ENCODE results near the gene DYRK1A.

DYRK1A gene

DNA sequence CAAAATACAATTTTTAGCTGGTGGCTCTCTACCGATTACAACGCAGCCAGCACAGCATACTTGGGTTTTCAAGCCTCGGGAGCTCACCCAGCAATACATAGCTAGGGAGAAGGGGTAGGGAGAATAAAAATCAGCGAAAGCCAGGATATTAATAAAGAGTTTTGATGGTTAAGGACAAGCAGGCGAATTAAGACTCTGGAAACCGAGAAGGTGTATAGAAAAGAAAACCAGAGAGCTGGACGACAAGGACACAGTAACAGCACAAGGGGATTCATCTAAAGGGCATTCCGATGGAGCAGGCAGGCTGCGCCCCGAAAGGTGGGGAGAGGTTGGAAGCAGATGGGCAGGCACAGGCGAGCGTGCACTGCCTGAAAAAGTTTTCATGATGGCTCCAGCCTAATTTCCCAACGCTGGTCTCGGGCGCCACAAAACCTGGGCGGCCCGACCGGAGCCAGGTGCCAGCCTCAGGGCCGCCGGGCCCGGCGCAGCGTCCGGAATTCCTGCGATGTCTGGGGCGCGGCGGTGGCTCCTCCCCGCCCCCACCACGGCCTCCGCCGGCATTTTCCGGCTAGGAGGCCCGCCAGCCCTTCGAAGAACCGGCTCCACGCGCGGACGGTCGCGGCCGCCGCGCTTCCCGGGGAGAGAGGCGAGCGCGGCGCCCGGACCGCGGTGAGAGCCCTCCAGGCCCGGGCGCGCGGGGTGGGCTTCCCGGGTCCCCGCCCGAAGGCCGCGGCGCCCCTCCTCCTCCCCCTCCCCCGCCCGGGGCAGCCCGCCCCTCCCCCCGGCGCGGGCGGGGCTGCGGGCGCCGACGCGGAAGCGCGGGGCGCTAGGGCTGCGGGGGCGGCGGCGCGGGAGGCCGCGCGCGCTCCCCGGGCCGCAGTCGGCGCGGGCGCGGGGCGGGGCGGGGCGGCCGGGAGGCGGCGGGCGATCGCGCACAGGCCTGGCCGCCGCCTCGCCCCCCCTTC lies 774 bp upstream of the DYRK1A start:
- no peak for FAIRE-seq

DNA sequence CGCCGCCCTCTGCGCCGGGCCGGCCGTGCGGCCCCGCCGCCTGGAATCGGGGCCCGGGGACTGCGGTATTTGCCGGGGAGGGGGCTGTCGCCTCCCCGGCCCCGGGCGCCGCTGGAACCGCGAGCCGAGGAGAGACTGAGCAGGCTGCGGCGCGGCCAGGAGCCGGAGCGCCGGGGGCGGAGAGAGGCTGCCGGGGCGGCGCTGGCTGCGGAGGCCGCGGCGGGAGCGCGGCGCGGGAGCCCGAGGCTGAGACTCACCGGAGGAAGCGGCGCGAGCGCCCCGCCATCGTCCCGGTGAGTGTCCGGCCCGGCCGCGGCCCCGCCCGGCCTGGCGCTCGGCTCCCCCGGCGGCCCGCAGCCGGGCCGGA lies 746 bp downstream of the DYRK1A start:
- no peak for FAIRE-seq

DNA sequence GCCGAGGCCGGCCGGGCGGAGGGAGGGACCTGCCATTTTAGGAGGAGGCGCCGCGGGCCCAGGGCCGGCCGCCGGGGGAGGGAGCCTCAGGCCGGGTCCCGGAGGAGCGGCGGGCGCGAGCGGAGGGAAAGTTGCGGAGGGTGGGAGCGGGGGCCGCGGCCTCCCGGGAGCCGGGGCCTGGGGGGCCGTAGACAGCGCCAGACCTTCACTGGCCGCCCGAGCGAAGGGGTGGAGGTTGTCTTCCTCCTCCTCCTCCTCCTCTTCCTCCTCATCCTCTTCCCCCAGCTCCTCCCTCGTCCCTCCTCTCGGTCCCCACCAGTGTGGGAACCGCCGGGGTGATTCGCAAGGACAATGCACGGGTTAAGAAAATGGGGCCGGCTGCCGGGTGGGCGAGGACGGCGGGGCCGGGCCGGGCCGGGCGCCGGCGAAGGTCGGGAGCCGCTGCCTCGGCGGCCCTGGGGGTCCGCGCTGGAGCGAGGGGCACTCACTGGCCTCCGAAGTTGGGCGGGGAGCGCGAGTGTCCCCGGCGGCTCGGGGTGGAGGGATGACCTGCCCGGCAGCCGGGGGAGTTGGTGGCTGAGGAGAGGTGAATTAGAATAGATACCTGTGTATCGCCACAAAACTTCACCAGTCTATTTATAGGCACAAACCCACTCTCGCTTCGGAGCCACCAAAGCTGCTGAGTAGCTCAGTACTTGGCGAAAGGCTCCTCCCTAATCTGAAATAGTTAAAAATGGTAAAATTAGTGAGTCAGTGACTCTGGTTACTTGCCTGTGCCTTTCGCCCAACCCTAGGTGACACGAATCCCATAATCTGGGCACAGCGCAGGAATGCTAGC lies 1.3 kb downstream of the DYRK1A start:
- FAIRE-seq: no peak

DNA sequence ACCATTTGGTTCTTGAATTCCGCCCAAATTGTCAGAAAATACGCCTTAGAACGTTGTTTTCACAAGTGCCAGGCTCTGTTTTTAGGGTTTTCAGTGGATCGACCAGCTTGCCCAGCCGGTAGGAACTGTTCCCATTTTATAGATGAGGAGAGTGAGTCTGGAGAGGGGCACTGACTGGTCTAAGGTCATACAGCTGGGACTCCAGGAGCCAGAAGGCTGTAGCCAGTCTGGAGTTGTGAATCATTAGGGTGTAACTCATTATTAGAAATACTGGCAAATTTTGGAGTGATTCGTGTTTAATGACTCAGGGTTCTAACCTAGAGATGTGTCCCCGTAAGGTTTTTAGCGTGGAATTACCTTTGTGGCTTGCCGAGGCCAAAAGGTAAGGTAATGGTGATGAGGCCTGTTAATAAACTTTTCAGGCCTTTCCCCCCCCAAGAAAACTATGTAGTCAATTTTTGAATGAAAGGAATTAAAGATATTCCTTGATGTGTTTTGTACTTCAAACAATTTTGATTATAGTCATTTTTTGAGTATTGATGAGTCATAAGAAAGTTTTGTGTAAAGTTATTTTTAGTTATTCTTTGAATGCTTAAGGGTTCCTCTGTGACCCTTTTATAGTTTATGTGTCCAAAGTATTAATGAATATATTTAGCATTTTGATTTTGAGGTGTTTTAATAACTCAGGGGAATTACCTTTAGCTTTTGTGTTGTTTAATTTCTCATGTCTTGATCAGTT lies 2.1 kb downstream of the DYRK1A start:
- no peak for FAIRE-seq

DNA sequence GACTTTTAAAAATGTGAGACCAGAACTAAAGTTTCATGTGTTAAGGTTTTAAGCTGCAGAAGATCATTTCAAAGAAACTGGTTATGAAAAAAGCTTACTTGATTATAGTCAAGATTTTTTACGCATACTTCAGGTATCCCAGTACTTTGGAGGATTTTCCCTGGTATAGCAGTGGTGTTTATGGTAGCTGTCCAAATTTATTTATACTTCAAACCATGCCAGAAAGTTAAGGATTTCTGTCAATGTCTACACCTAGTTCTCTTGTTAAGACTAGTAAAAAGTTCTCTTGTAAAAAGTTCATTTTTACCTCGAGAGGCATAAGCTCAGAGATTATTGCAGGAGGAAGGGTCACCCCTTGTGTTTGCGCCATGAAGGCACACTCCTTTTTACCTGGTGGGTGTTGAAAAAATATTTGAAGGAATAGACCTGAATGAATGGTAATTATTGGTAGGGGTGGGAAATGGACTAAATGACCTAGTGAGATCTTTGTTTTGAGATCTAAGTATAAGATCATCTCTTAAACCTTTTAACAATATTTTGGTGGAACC lies 2.8 kb downstream of the DYRK1A start:
- no peak for FAIRE-seq

DNA sequence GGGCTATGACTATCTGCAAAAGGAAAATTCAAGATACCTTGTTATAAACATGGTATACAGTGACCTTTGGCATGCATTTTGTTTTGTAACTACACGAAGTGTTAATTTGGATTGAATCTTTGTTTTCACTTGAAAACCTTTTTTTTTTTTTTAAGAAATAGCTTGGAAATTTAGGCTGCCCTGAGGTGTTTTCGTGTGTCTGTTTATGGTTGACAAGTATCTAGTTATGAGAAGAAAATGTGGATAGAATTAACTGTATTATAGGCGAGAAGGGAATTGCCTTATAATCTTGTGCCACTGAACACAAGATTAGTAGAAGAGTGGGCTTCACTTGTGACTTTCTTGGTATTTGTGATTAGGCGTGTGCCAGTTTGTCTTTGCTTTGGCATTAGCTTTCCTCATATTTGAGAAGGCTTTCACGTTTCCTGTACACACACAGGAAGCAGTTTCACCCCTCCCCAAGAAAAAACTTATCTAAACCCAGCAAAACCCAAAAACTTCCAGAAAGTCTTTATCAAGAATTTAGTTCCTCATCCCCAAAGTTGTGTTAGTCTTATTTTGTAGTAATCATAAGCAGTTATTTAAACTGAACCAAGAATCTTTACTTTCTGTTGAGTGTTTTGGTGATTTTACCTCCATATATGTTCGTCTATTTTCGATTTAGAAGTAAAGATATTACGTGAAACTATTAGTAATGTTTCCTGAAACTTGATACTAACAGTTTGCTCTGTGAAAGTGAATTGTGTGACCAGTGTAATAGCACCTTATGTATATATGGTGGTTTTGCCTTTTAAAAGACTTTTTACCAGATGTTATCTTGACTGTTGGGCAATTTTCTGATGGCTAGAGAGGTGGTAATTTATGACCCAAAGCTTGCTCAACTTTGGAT lies 3.8 kb downstream of the DYRK1A start:
- no peak for FAIRE-seq

DNA sequence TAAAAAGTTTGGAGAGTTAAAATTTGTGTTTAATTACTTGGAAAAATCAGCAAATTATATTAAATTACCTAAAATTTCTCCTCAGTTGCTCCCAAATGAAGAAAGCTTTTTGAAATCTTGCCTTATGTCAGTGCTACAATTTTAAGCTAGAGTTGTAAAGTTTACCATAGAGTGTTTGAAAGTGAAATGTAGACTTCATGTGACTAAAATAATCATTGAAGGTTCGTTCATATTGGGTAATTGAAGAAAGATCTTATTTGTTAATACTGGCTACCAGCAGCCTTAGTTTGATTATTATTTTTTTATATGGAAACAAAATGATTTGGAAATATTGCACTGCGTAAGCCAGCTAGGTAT lies 4.4 kb downstream of the DYRK1A start:
- no peak for FAIRE-seq

DNA sequence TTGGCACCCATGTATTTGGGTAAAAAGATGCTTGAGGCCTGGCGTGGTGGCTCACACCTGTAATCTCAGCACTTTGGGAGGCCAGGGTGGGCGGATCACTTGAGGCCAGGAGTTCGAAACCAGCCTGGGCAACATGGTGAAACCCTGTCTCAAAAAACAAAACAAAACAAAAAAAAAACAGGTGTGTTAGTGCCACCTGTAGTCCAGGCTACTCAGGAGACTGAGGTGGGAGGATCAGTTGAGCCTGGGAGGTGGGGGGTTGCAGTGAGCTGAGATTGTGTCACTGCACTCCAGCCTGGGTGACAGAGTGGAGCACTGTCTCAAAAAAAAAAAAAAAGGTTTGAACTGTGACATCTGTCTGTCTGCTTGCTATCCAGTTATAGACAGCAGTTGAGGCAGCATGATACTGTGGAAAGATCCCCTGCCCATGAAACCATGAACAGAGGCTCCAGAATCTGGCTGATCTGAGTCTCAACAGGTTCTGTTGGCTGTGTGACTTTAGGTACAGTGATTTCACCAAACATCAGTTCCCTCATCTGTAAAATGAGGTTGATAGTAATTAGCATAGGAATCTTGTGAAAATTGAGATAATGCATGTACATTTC lies 5.7 kb downstream of the DYRK1A start:
- FAIRE-seq: no peak

DNA sequence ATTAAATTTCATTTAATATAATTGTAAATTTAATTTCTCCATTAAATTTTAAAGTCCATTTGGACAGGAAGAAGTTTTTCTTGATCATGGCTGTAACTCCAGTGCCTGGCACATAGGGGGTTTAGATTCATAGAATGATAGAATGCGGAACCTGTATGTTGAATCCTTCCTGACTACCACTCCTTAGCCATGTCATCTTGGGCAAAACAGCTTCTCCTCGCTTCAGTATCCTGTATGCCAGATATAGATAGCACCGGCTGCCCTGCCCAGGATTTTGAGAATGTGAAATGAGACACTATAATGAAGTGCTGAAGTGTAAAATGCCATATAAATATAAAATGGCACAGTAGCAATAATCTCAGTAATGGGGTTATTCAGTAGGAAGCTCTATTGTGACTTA lies 6.4 kb downstream of the DYRK1A start:
- FAIRE-seq: no peak

DNA sequence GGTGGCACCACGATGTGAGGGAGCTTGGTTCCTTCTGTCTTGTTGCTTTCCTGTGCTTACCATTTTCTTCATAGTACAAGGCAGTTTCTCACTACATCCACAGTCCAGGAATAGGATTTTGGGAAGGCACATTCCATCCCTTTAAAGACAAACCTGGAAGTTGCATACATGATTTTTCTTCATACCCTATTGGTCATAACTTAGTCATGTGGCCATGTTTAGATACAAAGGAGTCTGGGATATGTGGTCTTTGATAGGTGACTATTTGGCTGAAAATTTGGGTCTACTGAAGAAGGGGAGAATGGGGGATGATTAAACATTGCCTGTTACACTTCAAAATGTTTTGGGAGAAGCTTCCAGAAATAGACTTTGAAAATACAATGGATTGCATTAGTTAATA lies 7.0 kb downstream of the DYRK1A start:
- no peak for FAIRE-seq

DNA sequence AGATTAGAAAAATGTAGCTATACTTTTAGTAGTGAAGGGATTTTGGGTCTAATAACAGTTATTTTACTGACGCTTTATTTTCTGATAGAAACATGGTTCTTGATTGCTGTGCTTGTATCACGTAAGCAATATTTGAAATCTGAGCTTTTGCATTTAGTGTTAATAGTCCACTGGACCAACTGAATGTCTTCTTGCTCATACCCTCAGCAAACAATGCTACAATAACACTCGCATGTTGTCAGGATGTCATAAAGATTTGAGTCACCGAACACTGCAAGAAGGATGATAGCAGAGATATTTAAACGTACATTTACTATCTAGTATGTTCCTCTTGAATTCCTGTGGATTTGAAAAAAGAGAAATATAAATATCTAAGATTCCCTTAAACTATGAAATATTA lies 7.5 kb downstream of the DYRK1A start:
- FAIRE-seq: no peak

DNA sequence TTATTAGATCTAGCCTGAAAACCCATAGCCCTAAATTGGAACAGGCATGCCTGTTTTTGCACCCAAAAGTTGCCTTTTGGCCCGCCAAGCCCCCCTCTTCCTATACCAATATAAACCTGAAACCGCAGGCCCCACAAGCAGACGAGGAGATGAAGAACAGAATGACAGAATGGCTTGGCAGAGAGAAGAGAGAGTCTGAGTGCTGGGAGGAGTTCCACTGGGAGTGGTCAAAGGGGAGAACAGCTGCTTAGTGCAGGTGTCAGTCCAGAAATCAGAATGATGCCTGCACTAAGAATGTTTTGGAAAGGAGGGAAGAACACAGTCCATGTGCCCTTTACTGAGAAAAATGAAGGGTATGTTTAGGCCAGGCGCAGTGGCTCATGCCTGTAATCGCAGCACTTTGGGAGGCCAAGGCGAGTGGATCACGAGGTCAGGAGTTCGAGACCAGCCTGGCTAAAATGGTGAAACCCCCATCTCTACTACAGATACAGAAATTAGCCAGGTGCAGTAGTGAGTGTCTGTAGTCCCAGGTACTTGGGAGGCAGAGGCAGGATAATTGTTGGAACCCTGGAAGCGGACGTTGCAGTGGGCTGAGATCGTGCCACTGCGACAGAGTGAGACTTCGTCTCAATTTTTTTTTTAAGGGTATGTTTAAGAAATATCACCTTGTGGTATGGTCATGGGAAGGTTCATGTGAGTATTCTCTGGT lies 9.4 kb downstream of the DYRK1A start:
- no peak for FAIRE-seq

DNA sequence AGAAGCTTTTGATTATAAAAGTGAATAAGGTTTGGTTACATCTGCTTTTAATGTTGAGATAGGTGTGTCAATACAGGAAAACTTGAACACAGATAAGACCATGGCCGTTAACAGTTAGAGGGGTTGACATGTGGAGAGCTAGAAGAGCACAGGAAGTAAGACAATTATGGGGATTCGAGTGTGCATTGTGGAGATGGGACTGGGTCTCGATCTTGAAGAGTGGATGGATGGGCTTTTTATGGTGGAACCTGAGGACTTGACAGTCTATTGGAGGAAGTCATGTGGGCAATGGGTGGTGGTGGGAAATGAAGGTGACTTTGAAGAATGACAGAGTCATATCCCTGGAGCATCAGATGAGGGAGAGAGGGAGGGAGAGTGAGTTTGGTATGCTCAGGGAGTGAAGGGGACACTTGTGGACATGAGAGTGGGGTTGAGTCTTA lies 12.1 kb downstream of the DYRK1A start:
- no peak for FAIRE-seq

DNA sequence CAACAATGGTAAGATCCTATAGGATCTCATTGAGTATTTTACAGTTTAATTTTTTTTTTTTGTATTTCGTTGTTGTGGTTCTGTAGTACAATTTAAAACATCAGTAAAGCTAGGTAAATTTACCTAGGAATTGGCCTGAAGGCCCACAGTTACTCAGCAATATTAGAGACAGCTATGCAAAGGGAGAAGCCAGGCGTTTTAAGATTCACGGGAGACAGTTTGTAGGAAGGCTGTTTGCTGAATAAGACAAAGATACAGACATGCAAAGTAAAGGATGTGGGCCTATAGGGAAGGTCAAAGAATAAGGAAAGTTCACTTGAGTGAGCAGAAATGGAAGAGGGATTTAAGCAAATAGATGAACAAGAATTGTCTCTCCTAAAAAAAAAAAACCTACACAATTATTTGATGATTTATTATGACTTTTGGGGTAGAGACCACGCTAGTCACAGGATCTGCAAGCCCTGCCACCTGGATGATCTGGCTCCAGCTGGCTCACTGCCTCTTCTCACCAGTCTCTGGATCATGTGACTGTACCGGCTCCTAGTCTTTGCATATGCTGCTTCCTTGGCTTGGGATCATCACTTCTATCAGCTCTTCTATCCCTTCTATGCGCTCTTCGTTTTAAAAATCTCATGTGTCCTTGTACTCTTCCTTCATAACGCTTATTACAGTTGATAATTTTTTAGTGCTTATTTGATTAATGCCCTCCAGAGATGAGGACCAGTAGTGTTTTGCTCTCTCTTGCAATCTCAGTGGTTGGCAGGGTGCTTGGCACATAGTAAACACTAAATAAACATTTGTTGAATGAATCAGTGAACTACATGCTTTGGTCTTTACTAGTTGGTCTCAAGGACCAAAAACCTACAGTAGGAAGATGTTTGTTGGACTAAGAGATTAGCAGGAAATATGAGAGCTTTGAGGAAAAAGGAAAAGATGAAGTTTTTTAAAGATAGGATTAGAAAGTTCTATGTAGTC lies 14.1 kb downstream of the DYRK1A start:
- FAIRE-seq: no peak

DNA sequence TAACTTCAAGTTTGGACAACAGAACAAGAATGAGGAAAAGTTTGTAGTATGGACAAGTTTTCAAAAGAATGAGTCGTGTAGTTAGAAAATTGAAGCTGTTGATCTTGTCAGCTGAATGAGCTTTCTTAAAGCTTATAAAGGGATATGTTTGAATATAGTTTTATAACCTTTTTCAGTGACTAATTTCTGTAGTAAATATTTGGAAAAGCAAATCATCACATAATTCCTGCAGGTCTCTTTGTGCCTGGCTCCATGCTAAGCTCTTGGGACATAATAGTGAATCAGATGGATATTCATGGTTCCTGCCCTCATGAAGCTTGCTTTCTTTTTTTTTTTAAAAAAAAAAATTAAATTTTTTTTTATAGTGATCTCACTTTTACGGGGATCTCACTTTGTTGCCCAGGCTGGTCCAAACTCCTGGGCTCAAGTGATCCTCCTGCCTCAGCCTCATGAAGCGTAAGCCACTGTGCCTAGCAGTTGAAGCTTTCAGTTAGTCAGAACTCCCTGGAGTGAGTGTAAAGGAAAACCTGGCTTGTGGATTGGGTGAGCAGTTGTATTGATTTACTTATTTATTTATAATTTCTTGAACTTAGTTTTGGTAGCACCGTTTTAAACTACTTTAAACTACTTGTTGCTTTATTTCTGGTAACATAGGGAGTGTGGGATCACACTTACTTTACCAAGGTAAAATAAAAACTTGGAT lies 15.5 kb downstream of the DYRK1A start:
- FAIRE-seq: no peak

DNA sequence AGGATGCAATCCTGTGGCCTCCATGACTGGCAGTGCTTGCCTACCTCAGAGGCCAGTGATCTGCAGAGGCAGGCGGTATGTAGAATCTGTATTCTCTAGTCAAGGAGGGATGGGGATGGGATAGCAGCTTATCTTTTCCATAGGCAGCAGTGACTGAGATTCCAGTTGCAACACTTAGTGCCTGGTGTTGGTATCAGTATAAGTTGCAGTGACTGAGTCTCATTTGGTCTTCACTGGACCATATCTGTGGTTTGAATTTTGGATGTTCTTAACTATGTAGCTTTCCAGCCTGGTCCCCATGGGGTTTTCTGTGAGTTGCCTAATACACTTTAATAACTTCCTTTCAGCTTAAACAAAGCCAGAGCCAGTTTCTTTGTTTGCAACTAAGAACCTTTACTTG lies 16.5 kb downstream of the DYRK1A start:
- no peak for FAIRE-seq

DNA sequence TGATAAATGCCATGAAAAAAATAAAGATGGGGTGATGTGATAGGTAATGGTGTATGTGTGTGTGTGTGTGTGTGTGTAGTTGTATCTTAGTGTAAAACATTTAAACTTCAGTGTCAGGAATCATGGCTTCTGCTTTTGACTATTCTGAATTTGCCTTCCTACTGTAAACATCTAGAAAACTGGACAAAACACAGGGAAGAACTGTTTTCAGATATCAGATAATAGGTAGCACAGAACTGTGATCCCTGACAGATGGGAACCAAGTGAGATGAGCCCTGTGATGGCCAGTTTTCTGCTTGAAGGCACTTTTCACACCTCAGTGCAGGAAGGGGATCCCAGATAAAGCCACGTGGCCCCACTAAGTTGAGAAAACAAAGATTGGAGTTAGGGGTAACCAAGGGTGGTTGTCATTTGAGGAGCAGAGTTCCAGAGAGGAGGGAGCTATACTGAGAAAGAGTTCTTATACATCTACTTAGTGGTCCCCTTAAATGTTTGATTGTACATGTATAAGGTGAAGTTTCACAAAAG lies 17.3 kb downstream of the DYRK1A start:
- FAIRE-seq: no peak

DNA sequence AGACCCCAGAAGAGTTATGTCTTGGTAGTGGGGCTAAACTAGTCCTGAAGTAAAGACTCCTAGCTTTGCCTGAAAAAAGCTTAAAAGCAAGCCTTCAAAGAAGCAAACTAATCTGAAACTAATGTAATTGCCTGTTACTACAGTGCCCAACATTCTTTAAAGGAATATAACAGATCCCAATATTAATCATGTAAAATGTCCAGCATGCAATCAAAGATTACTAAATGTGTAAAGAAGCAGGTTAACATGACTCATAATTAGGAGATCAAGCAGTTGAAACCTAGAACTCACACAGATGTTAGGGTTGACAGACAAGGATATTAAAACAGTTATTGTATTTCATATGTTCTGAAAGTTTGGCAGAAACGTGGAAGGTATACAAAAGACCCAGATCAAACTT lies 17.8 kb downstream of the DYRK1A start:
- peak; percentile 51 for FAIRE-seq
